GM19043 (cell line): ENCODE results near the gene CEP72.
"Not testable (repeated sequence)": the region's sequence is repeated elsewhere in the genome, so short reads cannot be mapped to it uniquely, and the experiment has no call there.

Experiments used
- ATAC-seq: cut with Tn5 transposase; IDR thresholded peaks from one replicate; pipeline ENCODE4 v1.9.1; 2021; ENCODE audit warnings: low read depth; ENCODE audit not compliant: unreplicated experiment

The CEP72 gene

DNA sequence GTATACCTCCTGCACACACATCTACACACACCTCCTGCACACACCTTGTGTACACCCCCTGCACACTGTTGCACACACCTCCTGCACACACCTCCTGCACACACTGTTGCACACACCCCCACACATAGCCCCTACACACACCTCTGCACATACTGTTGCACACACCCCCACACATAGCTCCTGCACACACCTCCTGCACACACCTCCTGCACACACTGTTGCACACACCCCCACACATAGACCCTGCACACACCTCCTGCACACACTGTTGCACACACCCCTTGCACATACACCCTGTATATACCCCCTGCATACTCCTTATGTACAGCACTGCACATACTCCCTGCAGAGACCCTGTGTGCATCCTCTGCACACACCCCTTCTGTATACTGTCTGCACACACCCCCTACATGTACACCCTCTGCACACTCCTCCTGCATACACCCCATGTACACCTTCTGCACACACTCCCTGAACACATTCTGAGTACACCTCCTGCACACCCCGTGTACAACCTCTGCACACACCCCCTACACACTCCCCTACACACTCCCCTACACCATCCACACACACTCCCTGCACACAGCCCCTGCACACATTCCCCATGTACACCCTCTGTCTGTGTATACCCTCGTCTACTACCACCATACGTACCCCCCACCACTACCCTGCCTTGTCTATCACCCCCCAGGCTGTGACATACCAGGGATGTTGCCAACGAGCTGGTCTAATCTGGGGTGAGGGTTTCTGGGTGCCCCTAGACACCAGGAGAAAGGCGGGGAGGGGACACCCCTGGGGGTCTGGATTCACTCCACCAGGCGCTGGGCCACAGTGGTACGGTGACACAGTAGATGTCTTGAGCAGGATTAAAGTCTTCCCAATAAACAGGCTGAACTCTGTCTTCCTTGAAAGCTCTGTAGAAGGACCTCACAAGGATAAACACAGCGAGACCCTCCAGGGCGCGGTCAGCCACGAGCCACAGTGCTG is 1.1 kb upstream of the CEP72 start:
- no peak for ATAC-seq

DNA sequence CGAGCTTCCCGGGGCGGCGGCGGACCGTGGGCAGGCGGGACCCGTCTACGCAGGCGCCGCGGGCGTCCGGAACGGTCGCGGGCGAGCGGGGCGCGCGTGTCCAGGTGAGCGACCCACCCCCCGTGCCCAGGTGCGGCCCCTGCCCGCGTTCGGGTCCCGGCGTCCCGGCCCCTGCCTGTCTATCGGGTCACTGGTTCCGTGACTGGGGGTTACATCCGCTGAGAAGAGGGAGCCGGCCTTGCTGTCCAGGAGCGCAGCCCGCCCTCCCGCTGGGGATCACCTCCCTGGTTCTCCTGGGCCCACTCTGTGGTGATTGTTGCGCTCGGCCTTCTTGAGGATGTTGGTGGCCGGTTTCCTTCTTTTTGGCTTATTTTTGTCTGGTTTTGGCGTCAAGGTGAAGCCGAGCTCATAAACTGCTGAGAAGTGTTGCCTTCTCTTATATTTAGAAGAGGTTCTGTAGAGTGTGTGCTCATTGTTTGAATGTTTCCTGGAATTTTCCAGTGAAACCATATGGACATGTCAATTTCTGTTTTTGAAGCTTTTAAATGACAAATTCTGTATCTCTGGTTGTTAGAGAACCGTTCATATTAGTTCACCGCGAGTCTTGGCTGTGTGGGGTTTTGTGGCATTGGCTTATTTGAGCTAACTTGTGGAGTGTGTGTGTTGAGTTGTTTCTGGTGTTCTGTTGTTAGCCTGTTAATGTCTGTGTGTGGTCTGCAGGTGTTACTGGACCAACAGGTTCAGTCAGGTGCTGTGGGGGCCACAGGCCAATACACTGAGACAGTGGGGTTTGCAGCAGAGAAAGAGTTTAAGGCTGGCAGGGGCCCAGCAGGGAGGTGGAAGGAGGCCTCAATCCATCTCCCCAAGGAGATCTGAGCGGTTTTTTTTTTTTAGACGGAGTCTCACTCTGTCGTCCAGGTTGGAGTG is 621 bp downstream of the CEP72 start:
- no peak for ATAC-seq

DNA sequence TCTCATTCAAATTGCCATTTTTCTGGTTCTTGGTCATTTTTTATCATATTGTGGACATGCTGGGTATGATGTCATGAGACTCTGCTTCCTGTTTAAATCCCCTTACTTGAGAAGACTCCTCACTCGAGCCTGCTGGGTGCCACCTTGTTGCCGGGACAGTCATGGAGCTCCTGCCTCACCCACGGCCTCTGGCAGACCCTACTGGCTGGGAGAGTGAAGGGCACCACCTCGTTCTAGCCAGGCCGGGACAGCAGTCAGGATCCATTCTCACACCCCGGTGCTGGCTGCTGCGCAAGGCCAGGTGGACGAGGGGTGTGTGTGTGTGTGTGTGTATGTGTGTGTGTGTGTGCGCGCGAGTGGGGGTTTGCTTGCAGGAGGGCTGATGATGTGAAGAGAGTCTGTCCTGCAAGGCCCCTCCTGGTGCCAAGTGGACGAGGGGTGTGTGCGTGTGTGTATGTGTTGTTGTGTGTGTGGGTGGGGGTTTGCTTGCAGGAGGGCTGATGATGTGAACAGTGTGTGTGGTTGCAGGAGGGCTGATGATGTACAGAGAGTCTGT is 4.4 kb downstream of the CEP72 start:
- ATAC-seq: no peak

DNA sequence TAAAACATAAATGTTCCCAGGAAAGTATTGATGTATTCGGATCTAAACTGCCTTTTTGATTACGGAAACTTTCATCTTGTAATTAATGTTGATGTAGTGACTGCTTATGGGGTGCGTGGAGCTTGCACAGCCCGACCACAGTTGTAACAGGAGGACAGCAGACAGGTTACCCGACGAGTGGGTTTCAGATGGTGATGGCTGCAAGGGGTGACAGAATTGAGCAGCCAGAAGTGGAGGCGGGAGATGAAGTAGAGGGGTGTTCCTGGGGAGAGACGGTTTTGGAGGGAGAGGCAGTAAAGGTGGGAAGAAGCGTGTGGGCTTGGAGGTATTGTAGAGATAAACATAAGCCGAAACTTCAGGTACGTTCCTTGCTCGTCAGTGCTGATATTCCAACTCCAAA is 5.8 kb downstream of the CEP72 start:
- no peak for ATAC-seq

DNA sequence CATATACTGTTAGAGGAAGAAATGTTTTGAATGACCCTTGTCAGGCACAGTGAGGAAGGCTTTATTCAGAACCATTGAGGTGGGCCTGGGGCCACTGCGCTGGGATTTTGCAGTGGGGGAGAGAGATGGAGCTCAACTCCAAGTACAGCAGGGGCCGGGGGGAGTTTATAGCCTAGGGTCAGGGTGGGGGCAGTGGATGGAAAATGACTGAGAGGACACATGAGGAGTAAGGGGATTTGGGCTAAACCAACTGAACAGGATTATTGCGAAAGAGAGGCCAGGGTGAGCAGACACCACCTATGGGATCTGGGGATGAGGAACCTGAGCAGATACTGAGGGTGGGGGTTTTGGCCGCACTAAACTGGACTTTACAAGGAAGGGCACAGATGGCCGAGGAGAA is 6.3 kb downstream of the CEP72 start:
- ATAC-seq: no peak

DNA sequence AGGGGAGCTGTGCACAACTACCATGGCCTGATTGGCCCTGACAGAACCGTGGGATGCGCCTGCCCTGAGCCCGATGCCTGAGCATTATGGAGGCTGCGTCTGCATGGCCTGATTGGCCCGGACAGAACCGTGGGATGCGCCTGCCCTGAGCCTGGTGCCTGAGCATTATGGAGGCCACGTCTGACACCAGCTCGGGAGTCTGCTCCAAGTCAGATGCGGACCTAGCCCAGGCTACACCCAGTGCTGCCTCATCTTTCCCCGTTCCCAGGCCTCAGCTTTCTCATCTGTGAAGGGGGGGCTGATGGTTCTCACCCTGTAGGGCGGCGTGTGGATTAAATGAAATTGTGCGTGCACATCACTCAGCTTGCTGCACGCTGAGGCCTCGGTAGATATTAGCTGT is 7.3 kb downstream of the CEP72 start:
- ATAC-seq: no peak

DNA sequence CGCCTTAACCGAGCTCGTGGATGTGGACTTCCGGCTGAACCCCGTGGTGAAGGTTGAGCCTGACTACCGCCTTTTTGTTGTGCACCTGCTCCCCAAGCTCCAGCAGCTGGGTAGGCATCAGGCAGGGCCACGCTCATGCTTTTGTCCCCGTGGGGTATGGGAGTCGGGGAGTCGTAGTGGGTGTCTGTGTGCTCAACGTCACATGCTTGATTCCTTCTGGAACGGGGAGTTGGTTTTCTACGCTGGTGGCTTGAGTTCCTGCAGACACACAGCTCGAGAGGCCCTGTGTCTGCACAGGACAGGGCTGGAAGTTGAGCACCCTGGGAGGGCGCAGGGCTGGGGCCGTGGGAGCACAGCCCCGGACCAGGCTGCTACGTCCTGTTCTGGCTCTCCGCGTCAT is 8.0 kb downstream of the CEP72 start:
- no peak for ATAC-seq

DNA sequence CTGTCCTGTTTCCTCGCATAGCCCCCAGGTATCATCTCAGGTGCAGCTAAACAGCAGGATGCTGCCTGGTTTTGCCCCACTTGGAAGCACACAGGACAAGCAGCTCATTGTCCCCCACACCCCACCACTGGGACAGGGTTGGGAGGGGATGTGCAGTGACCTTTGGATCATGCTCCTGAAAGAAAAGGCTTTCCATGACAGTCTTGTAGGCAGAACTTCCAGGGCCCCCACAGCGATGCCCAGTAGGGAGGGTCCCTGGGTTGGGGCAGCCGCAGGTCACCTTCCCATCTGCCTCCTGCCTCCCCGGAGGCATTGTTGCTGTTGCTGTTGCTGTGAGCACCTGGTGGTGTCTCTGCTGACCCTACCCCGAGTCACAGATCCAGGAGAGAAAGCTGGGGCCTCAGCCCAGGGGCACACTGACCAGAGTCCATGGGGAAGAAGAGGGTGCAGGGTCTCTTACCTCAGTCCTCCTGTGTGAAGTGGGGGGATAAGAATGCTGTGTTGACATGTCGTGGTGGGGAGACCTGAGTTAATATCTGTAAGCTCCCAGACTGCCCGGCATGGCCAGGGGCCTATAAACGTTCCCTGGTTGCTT is 8.5 kb downstream of the CEP72 start:
- no peak for ATAC-seq

DNA sequence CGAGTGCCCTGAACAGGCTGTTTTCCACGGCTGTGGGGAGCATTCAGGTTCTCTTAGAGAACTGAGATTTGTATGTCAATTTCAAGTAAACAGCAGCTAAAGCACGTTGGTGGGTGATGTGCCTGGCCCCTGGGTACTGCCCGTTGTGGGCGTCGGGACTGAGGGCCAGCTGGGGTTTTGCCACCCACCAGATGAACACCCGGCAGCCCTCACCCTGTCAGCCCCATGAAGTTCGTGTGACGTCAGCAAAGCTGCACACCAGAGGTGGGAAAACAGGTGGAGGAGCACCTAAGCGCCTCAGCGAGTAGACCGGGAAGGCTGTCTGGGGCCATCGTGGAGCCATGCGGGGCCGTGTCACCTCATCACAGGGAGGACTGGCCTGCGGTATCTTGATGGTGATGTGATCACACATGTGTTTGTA is 9.2 kb downstream of the CEP72 start:
- ATAC-seq: no peak

DNA sequence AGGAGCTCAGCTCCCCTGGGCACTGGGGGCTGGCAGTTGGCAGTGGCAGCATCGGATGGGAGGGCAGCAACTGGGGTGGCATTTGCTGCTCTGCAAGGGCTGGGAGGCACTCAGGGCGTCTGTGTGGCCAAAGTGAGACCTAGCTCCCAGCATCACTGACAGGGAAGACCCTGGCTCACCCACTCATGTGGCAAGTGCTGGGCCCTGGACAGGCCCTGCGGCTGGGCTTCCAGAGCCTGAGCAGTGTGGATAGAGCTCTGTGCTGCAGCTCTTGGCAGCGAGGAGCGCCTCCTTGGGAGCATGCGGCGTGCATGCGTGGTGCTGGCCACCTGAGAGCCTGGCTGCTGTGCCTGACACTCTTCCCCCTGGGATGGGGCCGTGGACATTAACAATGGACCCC is 10.2 kb downstream of the CEP72 start:
- ATAC-seq: no peak

DNA sequence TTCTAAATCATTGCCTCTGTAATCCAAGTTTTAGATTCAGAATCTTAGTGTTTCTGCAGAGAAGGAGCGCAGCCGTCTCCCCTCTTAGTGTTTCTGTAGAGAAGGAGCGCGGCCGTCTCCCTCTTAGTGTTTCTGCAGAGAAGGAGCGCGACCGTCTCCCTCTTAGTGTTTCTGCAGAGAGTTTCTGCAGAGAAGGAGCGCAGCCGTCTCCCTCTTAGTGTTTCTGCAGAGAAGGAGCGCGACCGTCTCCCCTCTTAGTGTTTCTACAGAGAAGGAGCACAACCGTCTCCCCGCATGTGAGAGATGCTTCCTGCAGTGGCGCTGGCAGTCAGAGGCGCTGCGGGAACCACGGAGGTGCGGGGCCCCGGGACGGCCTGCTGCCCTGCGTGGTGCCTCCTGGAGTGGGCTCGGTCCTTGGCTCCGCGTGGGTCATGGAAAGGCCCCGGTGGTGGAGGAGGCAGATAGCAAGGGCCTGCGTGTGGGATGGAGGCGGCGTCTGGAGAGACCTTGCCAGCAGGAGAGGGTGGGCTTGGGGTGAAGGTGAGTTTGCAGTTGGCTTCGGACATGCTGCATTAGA is 10.9 kb downstream of the CEP72 start:
- ATAC-seq: no peak

DNA sequence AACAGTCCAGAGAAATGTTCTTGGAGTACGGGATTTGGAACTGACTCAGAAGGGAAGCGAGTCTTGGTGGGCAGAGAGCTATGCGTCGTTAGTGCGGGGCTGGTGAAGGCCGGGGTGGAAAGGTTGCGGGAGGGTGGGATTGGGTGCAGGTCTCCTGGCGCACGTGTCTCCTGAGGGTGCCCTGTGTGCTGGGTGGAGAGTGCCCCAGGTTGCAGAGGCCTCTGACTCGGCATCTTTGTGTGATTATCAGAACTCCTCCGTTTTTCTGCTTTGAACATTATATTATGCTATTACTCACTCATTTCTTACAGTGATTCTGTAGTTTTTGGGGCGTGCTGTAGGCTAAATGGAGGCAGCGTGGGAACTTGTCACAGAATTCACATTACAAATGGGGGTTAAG is 11.4 kb downstream of the CEP72 start:
- ATAC-seq: no peak

DNA sequence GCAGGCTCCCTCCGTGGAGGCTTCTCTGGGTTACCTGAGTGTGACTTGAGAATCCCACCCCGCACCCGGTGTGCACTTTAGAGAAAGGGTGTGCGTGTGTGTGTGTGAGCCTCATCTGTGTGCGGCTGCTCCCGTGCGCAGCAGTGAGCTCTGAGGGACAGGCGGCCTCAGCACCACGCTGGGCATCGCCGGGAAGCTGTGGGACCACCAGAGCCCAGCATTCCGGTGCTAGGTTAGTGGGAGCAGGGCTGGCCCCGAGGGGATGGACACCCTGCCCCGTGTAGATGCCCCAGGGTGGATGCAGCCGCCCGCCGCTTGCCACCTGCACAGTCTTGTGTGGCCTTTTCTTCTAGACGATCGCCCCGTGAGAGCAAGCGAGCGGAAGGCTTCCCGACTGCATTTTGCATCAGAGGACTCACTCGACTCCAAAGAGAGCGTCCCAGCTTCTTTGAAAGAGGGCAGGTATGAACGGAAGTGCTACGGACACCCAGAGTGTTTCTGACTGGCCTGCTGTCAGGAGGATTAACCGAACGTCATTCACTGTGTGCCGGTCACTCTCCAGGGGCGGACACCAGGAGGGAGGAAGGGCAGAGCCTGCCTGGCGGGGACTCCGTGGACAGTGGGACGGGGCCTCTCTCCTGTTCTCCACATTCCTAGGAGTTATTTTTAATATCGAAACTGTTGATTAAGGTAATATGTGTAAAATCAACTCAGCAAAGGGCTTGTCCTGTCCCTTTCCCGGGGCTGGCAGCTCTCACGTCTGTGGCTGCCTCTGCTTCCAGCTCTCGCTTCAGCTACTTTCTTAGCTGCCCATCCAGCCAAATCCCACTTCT is 12.2 kb downstream of the CEP72 start:
- no peak for ATAC-seq

DNA sequence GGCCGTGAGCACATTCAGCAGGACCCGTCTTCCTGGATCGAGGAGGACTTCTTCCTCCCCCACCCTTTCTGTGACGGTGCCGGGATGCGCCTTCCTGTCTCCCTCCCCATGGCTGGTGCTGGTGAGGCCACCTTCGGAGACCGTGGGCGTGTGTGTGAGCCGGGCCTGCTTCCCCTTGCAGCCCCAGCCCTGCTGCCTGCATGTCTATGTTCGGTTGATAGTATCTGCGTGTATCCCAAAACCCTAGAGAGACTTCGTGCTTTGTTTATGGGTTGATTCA is 12.8 kb downstream of the CEP72 start:
- ATAC-seq: no peak

DNA sequence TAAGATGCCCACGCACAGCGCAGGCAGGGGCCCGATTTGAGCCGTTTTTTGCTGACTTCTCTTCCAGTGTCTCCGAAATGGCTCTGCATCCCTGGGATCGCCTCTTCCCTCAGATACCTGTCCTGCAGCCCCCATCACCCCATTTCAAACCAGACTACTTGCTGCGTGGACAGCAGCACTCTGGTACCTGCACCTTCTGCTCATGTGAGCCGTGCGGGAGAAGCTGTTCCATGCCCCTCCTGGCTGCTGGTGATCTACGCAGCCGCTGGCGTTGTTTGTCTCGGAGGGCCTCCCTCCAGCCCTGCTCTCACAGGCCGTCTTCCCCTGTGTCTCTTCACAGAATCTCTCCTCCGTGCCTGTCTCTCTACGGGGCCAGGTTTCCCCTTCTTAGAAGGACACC is 13.4 kb downstream of the CEP72 start:
- no peak for ATAC-seq

DNA sequence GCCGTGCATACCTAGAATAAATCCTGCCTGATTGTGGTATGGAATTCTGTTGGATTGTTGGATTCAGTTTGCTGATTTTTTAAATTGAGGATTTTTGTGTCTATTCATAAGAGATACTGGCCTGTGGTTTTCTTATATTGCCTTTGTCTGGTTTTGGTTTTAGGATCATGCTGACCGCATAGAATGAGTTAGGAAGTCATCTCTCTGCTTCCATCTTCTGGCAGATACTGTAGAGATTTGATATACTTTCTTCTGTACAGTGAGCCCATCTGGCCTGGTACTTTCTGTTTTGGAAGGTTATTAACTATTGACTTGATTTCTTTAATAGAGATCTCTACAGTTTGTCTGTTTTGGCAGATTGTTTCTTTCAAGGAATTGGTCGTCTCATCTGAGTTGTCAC is 14.7 kb downstream of the CEP72 start:
- ATAC-seq: no peak

DNA sequence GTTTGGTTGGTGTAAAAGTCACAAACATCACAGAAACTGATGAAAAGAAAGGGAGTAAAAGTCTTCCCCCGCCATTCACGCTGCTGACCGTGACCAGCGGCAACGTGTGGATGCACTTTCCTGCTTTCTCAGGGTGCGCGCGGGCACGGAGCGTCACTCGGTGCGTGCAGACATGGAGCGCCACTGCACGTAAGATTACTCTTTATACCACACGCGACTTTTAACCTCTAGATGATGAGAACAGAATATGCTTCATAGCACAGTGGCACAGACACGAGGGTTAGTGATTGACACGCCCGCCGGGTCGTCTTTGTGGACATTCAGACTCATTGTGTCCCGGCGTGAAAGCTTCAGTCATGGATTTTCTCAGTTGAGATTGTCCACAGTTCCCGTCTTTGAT is 15.7 kb downstream of the CEP72 start:
- ATAC-seq: no peak

DNA sequence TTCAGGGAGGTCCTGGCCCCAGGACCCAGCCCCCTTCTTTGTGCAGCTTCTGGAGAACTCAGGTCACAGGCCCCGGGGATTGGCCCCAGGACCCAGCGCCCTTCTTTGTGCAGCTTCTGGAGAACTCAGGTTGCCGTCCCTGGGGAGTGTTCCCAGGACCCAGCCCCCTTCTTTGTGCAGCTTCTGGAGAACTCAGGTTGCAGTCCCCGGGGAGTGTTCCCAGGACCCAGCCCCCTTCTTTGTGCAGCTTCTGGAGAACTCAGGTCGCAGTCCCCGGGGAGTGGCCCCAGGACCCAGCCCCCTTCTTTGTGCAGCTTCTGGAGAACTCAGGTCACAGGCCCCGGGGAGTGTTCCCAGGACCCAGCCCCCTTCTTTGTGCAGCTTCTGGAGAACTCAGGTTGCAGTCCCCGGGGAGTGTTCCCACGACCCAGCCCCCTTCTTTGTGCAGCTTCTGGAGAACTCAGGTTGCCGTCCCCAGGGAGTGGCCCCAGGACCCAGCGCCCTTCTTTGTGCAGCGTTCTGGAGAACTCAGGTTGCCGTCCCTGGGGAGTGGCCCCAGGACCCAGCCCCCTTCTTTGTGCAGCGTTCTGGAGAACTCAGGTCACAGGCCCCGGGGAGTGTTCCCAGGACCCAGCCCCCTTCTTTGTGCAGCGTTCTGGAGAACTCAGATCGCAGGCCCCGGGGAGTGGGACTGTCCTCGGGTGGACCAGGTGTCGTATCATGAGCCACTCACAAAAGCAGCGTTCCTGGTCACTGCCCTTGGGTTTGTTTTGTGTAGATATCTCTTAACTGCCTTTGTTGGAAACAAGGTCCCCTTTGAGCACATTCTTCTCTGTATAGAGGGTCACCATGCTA is 16.4 kb downstream of the CEP72 start:
- ATAC-seq: not testable (repeated sequence)

DNA sequence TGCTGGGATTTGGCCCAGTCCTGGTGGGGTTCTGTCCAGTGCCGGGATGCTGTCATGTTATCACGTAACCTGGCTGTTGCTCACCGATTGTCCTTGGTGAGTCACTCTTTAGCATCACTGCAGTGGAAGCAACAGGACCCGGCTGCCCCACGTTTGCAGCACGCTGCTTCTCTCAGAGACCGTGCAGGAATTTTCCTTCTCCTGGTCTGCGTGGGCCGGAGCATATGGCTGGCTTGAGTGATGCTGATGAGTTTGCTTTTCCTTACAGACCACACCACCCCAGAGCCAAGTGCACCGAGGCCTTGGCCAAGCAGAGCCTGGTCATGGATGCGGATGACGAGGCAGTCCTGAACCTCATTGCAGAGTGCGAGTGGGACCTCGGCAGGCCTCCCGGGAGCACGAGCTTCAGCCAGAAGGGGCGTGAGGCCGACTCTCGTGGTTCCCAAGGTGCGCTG is 21.4 kb downstream of the CEP72 start:
- ATAC-seq: no peak
